OCI-LY1 (cell line): Measurements from ENCODE around the gene UBE2H.

Source experiments
- EZH2 ChIP-seq: fragments of 200-600 bp; sonication (generic), shearing (Covaris generic); IDR thresholded peaks from 2 replicates; pipeline ENCODE4 v1.8.0; 2017; ENCODE audit warnings: borderline replicate concordance, mixed run types, mild to moderate bottlenecking, antibody characterized with exemption, low read length, moderate library complexity, mixed read lengths
- TF ChIP-seq, protein P1 (sequence below): fragments of 200-600 bp; sonication (generic), shearing (Covaris generic); IDR thresholded peaks from 2 replicates; pipeline ENCODE4 v1.5.1; 2017; ENCODE audit warnings: mild to moderate bottlenecking, antibody characterized with exemption, low read length, moderate library complexity, mixed read lengths

DNA sequence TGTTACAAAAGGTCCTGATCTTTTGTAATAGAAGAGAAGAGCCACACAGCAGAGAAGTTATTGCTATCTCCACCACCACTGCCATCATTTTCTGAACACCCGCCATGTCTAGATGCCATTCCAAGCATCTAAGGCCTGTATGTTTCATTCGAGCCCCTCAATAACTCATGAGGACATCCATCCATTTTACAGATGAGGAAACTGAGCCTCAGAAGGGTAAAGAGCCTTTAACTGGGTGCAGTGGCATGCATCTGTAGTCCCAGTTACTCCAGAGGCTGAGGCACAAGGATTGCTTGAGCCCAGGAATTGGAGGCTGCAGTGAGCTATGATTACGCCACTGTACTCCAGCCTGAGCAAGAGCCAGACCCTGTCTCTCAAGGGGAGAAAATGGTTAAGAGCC lies 39.3 kb downstream of the UBE2H start:
- TF ChIP-seq, protein P1, sequence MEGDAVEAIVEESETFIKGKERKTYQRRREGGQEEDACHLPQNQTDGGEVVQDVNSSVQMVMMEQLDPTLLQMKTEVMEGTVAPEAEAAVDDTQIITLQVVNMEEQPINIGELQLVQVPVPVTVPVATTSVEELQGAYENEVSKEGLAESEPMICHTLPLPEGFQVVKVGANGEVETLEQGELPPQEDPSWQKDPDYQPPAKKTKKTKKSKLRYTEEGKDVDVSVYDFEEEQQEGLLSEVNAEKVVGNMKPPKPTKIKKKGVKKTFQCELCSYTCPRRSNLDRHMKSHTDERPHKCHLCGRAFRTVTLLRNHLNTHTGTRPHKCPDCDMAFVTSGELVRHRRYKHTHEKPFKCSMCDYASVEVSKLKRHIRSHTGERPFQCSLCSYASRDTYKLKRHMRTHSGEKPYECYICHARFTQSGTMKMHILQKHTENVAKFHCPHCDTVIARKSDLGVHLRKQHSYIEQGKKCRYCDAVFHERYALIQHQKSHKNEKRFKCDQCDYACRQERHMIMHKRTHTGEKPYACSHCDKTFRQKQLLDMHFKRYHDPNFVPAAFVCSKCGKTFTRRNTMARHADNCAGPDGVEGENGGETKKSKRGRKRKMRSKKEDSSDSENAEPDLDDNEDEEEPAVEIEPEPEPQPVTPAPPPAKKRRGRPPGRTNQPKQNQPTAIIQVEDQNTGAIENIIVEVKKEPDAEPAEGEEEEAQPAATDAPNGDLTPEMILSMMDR: no peak
- TF ChIP-seq EZH2: no peak
